Keratinocyte (primary cell): ENCODE measurements around the gene ZMIZ1. TPM values are rescaled to one million over a fixed set of nuclear protein-coding genes. Genes with fewer than 3 reads are reported as not detected.

Source experiments
- DNase-seq: peaks from one replicate; pipeline ENCODE4 v3.0.0-alpha.2; 2011; ENCODE audit warnings: low read depth, missing footprints, low spot score
- FAIRE-seq: peaks from 2 replicates; lab custom pipeline; 2011; peaks lifted over from hg19 to GRCh38; lab: Jason Lieb, UNC
- H2AFZ ChIP-seq: 2 replicates; pipeline ENCODE4 v1.6.0; 2012; ENCODE audit warnings: low read length, control low read depth, inconsistent platforms; ENCODE audit not compliant: control insufficient read depth
- H3K27ac ChIP-seq: 2 replicates; pipeline ENCODE4 v1.5.1; 2011; ENCODE audit warnings: low read length; ENCODE audit not compliant: control insufficient read depth, insufficient read depth
- H3K27me3 ChIP-seq: 3 replicates; pipeline ENCODE4 v1.6.0; 2011; ENCODE audit warnings: low read length; ENCODE audit not compliant: control insufficient read depth, insufficient read depth; ENCODE audit errors: extremely low read depth
- H3K36me3 ChIP-seq, 2 experiments: 2 replicates in 1 of 2; 3 replicates in 1 of 2; pipeline ENCODE4 v1.5.1; 2011; ENCODE audit warnings: low read length in 2 of 2, mild to moderate bottlenecking in 1 of 2; ENCODE audit not compliant: control insufficient read depth in 2 of 2, insufficient read depth in 2 of 2; ENCODE audit errors: extremely low read depth in 1 of 2
- H3K4me1 ChIP-seq: 3 replicates; pipeline ENCODE4 v1.5.1; 2011; ENCODE audit warnings: low read length; ENCODE audit not compliant: control insufficient read depth, insufficient read depth; ENCODE audit errors: extremely low read depth
- H3K4me2 ChIP-seq: 3 replicates; pipeline ENCODE4 v1.6.0; 2011; ENCODE audit warnings: low read depth, low read length; ENCODE audit not compliant: control insufficient read depth, insufficient read depth; ENCODE audit errors: extremely low read depth
- H3K4me3 ChIP-seq, 3 experiments: fragments of 200-600 bp in 1 of 3; sonication (generic) in 1 of 3; 2 replicates in 2 of 3; 3 replicates in 1 of 3; pipeline ENCODE4 v1.5.1; 2011 to 2016; ENCODE audit warnings: low read length in 3 of 3, mild to moderate bottlenecking in 3 of 3, control low read depth in 2 of 3, inconsistent platforms in 1 of 3, low read depth in 1 of 3, mixed read lengths in 1 of 3, mixed run types in 1 of 3, moderate library complexity in 1 of 3; ENCODE audit not compliant: control insufficient read depth in 2 of 3, insufficient read depth in 2 of 3; ENCODE audit errors: extremely low read depth in 1 of 3
- H3K79me2 ChIP-seq: 2 replicates; pipeline ENCODE4 v1.6.0; 2012; ENCODE audit warnings: low read length; ENCODE audit not compliant: control insufficient read depth, insufficient read depth
- H3K9ac ChIP-seq: 3 replicates; pipeline ENCODE4 v1.6.0; 2011; ENCODE audit warnings: low read length; ENCODE audit not compliant: control insufficient read depth, insufficient read depth; ENCODE audit errors: extremely low read depth
- H3K9me1 ChIP-seq: 3 replicates; pipeline ENCODE4 v1.6.0; 2011; ENCODE audit warnings: low read length; ENCODE audit not compliant: control insufficient read depth, insufficient read depth; ENCODE audit errors: extremely low read depth
- H3K9me3 ChIP-seq: 2 replicates; pipeline ENCODE4 v1.5.1; 2012; ENCODE audit warnings: low read depth, low read length; ENCODE audit not compliant: control insufficient read depth
- H4K20me1 ChIP-seq: 3 replicates; pipeline ENCODE4 v1.6.0; 2011; ENCODE audit warnings: low read length; ENCODE audit not compliant: control insufficient read depth, insufficient read depth; ENCODE audit errors: extremely low read depth
- CTCF ChIP-seq, 3 experiments: IDR thresholded peaks in 1 of 3; conservative IDR thresholded peaks in 1 of 3; optimal IDR thresholded peaks in 1 of 3; 2 replicates in 2 of 3; 3 replicates in 1 of 3; pipeline versions ENCODE3 to v1.5.1; 2011; ENCODE audit warnings: low read length in 3 of 3, mild to moderate bottlenecking in 3 of 3, moderate library complexity in 2 of 3, control low read depth in 1 of 3, inconsistent platforms in 1 of 3; ENCODE audit not compliant: insufficient read depth in 2 of 3; ENCODE audit errors: extremely low read depth in 1 of 3
- EZH2 ChIP-seq: IDR thresholded peaks from one replicate; pipeline ENCODE4 v1.6.1; 2012; ENCODE audit warnings: inconsistent platforms, mild to moderate bottlenecking, low read length, moderate library complexity
- dilution Hi-C: fragments of 300-500 bp; cut with MboI; formaldehyde crosslinking; loops from one replicate; pipeline ENCODE4 v1.7.0; 2020; ENCODE audit warnings: low sequenced_read_pairs; ENCODE audit not compliant: extremely low pct_ligation_motif_present
- polyA plus RNA-seq, 5 experiments: library from polyadenylated mRNA; depleted of rRNA in 3 of 5; stranded (reverse) in 3 of 5; stranded (forward) in 1 of 5; unstranded in 1 of 5; fragments of >200 nt; gene quantifications; 1 replicate in 1 of 5; 2 replicates in 3 of 5; 3 replicates in 1 of 5; pipeline versions ENCODE4 v1.2.1 to v1.2.3, GENCODE V29; 2011 to 2012; ENCODE audit warnings: missing spikeins in 2 of 5, low read depth in 1 of 5, low replicate concordance in 1 of 5

Gene ZMIZ1
- polyA plus RNA-seq, 1 donor (not counting 4 experiments of a cell fraction or from before 2014, with no cell fraction given): 1.8 TPM

GRCh38 chr10:79159141-79159651 lies 90.4 kb downstream of the ZMIZ1 start:
- DNase-seq: no peak
- H4K20me1 ChIP-seq: no peaks in the 10 kb centered on the region
- H3K9ac ChIP-seq: no peak overlapping the region
- dilution Hi-C loops: no loop called here
- no peak overlapping the region for H3K27ac ChIP-seq
- H3K4me2 ChIP-seq: no peak overlapping the region
- no peak for FAIRE-seq
- H3K36me3 ChIP-seq: no peaks in the 10 kb centered on the region
- H3K4me3 ChIP-seq: no peak overlapping the region
- peaks cover 37% of the 10 kb centered on the region for H3K4me1 ChIP-seq
- no peaks in the 10 kb centered on the region for H3K27me3 ChIP-seq
- TF ChIP-seq EZH2 (no peak), CTCF (optimal IDR thresholded peaks at IDR 0.05 in 1 of 3, IDR thresholded peaks at IDR 0.05 in 1 of 3, conservative IDR thresholded peaks at IDR 0.05 in 1 of 3; ENCODE audit: extremely low read depth in 1 of 3, insufficient read depth in 2 of 3, low read length in 3 of 3) (no peak)
- peaks cover 3% of the 10 kb centered on the region for H3K9me1 ChIP-seq
- H3K79me2 ChIP-seq: no peaks in the 10 kb centered on the region
- no peaks in the 10 kb centered on the region for H3K9me3 ChIP-seq
- H2AFZ ChIP-seq: no peak overlapping the region

GRCh38 chr10:79159785-79160184 lies 91.0 kb downstream of the ZMIZ1 start:
- no peak overlapping the region for H2AFZ ChIP-seq
- no peak overlapping the region for H3K27ac ChIP-seq
- no peak overlapping the region for H3K9ac ChIP-seq
- H3K27me3 ChIP-seq: no peaks in the 10 kb centered on the region
- FAIRE-seq (no peak), DNase-seq (no peak)
- no peak overlapping the region for H3K4me3 ChIP-seq
- no peak overlapping the region for H3K4me2 ChIP-seq
- no peaks in the 10 kb centered on the region for H3K79me2 ChIP-seq
- H3K9me1 ChIP-seq: peaks cover 3% of the 10 kb centered on the region
- peaks cover 35% of the 10 kb centered on the region for H3K4me1 ChIP-seq
- H3K9me3 ChIP-seq: no peaks in the 10 kb centered on the region
- TF ChIP-seq EZH2 (no peak), CTCF (optimal IDR thresholded peaks at IDR 0.05 in 1 of 3, IDR thresholded peaks at IDR 0.05 in 1 of 3, conservative IDR thresholded peaks at IDR 0.05 in 1 of 3; ENCODE audit: extremely low read depth in 1 of 3, insufficient read depth in 2 of 3, low read length in 3 of 3) (no peak)
- dilution Hi-C loops: no loop called here
- no peaks in the 10 kb centered on the region for H4K20me1 ChIP-seq
- no peaks in the 10 kb centered on the region for H3K36me3 ChIP-seq
